ENCODE data around the gene ARL15.

Gene ARL15

GRCh38 chr5:54095969-54096368 lies 214.4 kb downstream of the ARL15 start:
- no peak for TF ChIP-seq CTCF (IDR thresholded peaks at IDR 0.05; ENCODE audit: low read depth, low read length)
- H3K4me3 ChIP-seq (replicated peaks in 1 of 2; ENCODE audit: low read depth in 2 of 2, low read length in 2 of 2), result no peak overlapping the region
- no peak for DNase-seq (ENCODE audit: low read depth in 2 of 2)

GRCh38 chr5:54094706-54095105 lies 215.7 kb downstream of the ARL15 start:
- no peak for DNase-seq (ENCODE audit: low read depth in 2 of 2)
- no peak for TF ChIP-seq CTCF (IDR thresholded peaks at IDR 0.05; ENCODE audit: low read depth, low read length)
- H3K4me3 ChIP-seq (replicated peaks in 1 of 2; ENCODE audit: low read depth in 2 of 2, low read length in 2 of 2), result no peak overlapping the region

GRCh38 chr5:54093861-54094260 lies 216.5 kb downstream of the ARL15 start:
- no peak for DNase-seq (ENCODE audit: low read depth in 2 of 2)
- TF ChIP-seq CTCF (IDR thresholded peaks at IDR 0.05; ENCODE audit: low read depth, low read length), result no peak

GRCh38 chr5:54093081-54093492 lies 217.3 kb downstream of the ARL15 start:
- DNase-seq (ENCODE audit: low read depth in 2 of 2), result no peak
- H3K4me3 ChIP-seq (replicated peaks in 1 of 2; ENCODE audit: low read depth in 2 of 2, low read length in 2 of 2), result no peak overlapping the region
- TF ChIP-seq CTCF (IDR thresholded peaks at IDR 0.05; ENCODE audit: low read depth, low read length), result no peak

More at GRCh38 chr5:54093861-54094260, 216.5 kb downstream of the ARL15 start:
- H3K4me3 ChIP-seq (replicated peaks in 1 of 2; ENCODE audit: low read depth in 2 of 2, low read length in 2 of 2), result no peak overlapping the region

GRCh38 chr5:54091307-54092130 lies 218.9 kb downstream of the ARL15 start:
- no peak for TF ChIP-seq CTCF (IDR thresholded peaks at IDR 0.05; ENCODE audit: low read depth, low read length)
- no peak overlapping the region for H3K4me3 ChIP-seq (replicated peaks in 1 of 2; ENCODE audit: low read depth in 2 of 2, low read length in 2 of 2)
- peak in 1 of 2 donors; percentile 33 for DNase-seq (ENCODE audit: low read depth in 2 of 2)

DNA sequence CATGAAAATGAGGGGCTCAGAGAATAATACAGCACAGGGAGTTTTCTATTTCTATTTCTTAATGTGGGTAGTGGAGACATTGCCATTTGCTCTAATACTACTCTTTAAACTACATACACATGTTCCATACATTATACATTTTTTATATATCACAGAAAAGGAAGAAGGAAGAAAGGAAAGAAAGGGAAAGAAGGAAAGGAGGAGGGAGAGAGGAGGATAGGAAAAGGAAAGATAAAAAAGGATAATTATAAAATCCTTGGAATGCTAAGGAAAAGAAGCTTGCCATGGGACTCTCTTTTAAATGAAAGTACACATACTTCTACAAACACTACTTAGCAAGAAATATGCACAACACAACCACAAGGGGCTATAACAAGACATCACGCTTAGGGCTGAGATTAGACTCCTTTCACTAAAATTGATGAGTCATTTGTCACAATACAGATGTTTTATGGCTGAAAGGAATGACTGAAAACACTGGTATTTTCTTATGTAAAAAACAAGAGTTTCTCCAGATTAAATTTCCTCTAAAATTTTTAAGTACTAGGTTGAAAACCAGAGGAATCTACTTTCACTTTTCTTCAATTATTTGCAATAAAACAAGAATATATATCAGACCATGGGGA lies 219.8 kb downstream of the ARL15 start:
- peak; percentile 87 to 90 for DNase-seq (ENCODE audit: low read depth in 2 of 2)

More for the DNA sequence above, 219.8 kb downstream of the ARL15 start:
- H3K4me3 ChIP-seq (replicated peaks in 1 of 2; ENCODE audit: low read depth in 2 of 2, low read length in 2 of 2), result no peak overlapping the region
- TF ChIP-seq CTCF (IDR thresholded peaks at IDR 0.05; ENCODE audit: low read depth, low read length), result peak; percentile 59

All from cardiac fibroblast (primary cell).